Muscle of leg (tissue), 11 donors: ENCODE measurements around the gene BEND6. TPM values are rescaled to one million over a fixed set of nuclear protein-coding genes. Genes with fewer than 3 reads are reported as not detected.
"Not testable (repeated sequence)": the region's sequence is repeated elsewhere in the genome, so short reads cannot be mapped to it uniquely, and the experiment has no call there.

Experiments used
- DNase-seq: peaks from one replicate; pipeline ENCODE4 v3.0.0; 2013
- H3K27ac ChIP-seq: one replicate; pipeline ENCODE4 v1.5.1; 2013; ENCODE audit warnings: mild to moderate bottlenecking, low read length, control low read depth
- H3K27me3 ChIP-seq: one replicate; pipeline ENCODE4 v1.6.1; 2013; ENCODE audit warnings: low read length; ENCODE audit not compliant: control insufficient read depth, insufficient read depth
- H3K36me3 ChIP-seq: one replicate; pipeline ENCODE4 v1.6.1; 2013; ENCODE audit warnings: low read length; ENCODE audit not compliant: control insufficient read depth, insufficient read depth
- H3K4me1 ChIP-seq: one replicate; pipeline ENCODE4 v1.6.1; 2013; ENCODE audit warnings: low read length; ENCODE audit not compliant: control insufficient read depth, insufficient read depth
- H3K4me3 ChIP-seq: one replicate; pipeline ENCODE4 v1.5.1; 2013; ENCODE audit warnings: low read length, control low read depth
- H3K9me3 ChIP-seq: replicated peaks from 2 replicates; pipeline ENCODE4 v1.6.1; 2013; ENCODE audit warnings: low read depth, low read length; ENCODE audit not compliant: control insufficient read depth
- WGBS: methylation state at CpG from one replicate; pipeline ENCODE4 v1.1.5; 2013; ENCODE audit warnings: missing lambda C conversion rate; ENCODE audit not compliant: insufficient coverage; 5-methylcytosine and 5-hydroxymethylcytosine counted together
- polyA plus RNA-seq, 8 donors: library from polyadenylated mRNA; unstranded; fragments of 120-200 nt; gene quantifications; one replicate each; pipeline versions ENCODE4 v1.2.1 to v1.2.3, GENCODE V29; 2013; ENCODE audit warnings: inconsistent platforms in 1 of 8, low replicate concordance in 1 of 8; ENCODE audit not compliant: insufficient read length in 8 of 8, insufficient read depth in 1 of 8
- total RNA-seq: library from RNA; stranded (reverse); fragments of 120-200 nt; gene quantifications from one replicate; pipeline ENCODE4 v1.2.4, GENCODE V29; 2013

BEND6 gene
- total and polyA plus RNA-seq, 9 donors, result 0.18 to 1.6 (median 0.36) TPM

- no peaks in the 10 kb centered on the region for H3K9me3 ChIP-seq
- H3K36me3 ChIP-seq, result no peaks in the 10 kb centered on the region
- H3K27ac ChIP-seq, result no peak overlapping the region
- H3K27me3 ChIP-seq, result peaks cover 2% of the 10 kb centered on the region
- no peak overlapping the region for H3K4me3 ChIP-seq
- H3K4me1 ChIP-seq, result no peaks in the 10 kb centered on the region
- no peak for DNase-seq
- WGBS, result no CpG with 5 or more reads among the region's 2 CpGs
Observed at GRCh38 chr6:57044568-57044967, 89.7 kb downstream of the BEND6 start.

DNA sequence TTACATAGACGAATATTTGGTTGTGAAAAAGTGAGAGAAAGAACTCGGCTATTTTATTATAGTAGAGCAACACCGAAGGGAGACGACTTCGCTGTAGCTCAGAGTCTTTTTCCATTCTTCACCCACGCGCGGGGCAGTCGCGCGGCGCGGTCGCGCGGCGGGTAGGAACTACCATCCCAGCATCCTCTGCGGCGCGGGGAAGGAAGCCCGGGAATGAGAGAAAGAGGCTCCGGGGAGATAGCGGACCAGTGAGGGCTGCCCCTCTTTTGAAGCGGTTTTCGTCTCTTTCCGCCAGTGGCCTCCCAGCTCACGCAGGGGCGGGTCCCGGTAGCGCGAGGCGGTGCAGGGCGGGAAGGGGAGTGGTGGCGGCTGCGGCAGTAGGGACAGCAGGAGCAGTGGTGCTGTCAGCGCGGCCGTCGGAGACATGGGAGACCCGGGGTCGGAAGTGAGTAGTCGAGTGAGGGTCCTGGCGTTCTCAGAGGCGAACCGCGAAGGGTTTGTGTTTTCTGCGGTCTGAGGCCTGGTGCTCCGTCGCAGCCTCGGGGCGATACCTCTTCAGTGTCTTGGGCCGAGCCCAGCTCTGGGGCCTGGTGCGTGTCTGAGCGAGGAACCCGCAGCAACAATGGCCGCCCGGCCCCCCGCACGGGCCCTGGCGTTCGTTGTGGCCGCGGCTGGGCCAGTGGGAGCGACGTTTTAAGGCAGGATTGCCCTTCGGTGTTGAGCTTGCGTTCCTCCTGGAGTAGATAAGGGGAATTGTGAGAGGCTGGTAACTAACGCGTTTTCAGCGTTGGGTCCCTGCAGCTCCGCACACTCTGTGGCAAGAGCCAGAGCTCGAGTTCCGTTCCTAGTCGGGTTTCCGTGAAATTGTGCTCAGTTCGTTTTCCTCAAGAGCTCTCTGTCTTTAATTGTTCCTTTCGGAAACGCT, 91.7 kb downstream of the BEND6 start, which contains the start of gene KIAA1586:
Gene KIAA1586, plus strand, starts transcription at position 362 of the 925 bp plus-strand sequence. Its CDS starts 63 bp downstream, at position 425.
- Histone ChIP-seq H3K27ac (peak within 1 kb of the TSS; percentile 88), H3K4me3 (peak within 1 kb of the TSS; percentile 53)
- WGBS, result under 1% methylated on average over 27 of the region's 78 CpGs
- not testable (repeated sequence) for H3K27me3 ChIP-seq, H3K36me3 ChIP-seq, H3K9me3 ChIP-seq, H3K4me1 ChIP-seq
- peak; percentile 97 for DNase-seq

GRCh38 chr6:57047257-57047585, 92.3 kb downstream of the BEND6 start:
- H3K27me3 ChIP-seq, H3K4me1 ChIP-seq, DNase-seq, H3K9me3 ChIP-seq, H3K4me3 ChIP-seq, H3K36me3 ChIP-seq, H3K27ac ChIP-seq: not testable (repeated sequence)
- WGBS, result no CpG with 5 or more reads among the region's 5 CpGs

DNA sequence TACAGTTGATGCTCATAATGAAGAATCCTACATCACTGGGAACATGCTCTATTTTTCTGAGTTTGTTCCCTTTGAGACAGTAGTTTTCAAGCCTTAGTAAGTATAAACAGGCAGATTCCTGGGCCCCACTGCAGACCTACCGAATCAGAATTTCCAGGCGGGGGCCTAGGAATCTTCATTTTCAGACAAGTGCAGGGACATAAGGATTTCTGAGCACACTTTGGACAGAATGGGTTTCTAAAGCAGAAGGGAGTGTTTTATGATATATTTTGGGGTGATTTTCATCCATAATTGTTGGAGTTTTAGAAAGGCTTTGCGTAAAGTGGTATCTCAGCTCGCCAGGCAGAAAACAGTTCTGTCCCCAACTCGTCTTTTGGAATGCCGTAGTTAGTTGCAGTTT, 93.0 kb downstream of the BEND6 start:
- 88% methylated on average over 3 of the region's 6 CpGs for WGBS
- H3K36me3 ChIP-seq, H3K9me3 ChIP-seq, H3K4me3 ChIP-seq, H3K4me1 ChIP-seq, H3K27ac ChIP-seq, DNase-seq, H3K27me3 ChIP-seq: not testable (repeated sequence)

- no peak overlapping the region for H3K4me3 ChIP-seq
- H3K27ac ChIP-seq, result no peak overlapping the region
- DNase-seq, result no peak
- H3K36me3 ChIP-seq, result peaks cover 7% of the 10 kb centered on the region
- H3K9me3 ChIP-seq, result no peaks in the 10 kb centered on the region
- H3K4me1 ChIP-seq, result no peaks in the 10 kb centered on the region
- 36% methylated on average over 2 of the region's 5 CpGs for WGBS
- H3K27me3 ChIP-seq, result no peaks in the 10 kb centered on the region
Observed at GRCh38 chr6:57048577-57048976, 93.7 kb downstream of the BEND6 start.

DNA sequence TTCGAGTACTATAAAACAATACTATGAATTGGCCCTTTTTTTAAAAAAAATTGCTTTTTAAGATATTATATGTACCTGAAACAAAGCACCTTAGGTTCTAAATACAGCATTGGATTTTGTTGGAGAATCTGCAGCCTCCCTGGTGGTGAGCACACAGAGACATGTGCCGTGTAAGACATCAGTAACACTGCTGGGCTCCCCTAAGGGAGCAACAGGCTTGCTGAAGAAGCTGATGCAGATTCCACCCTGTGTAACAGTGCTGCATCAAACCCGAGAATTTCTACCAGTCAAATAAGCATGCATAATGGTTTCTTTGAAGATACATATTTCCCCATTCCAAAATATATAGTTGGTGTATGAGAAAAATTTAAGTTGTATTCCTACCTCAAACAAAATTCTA, 108.9 kb downstream of the BEND6 start:
- Histone ChIP-seq H3K4me1 (no peaks in the 10 kb centered on the region), H3K9me3 (no peaks in the 10 kb centered on the region), H3K36me3 (peaks cover 18% of the 10 kb centered on the region), H3K4me3 (no peak overlapping the region), H3K27me3 (no peaks in the 10 kb centered on the region), H3K27ac (no peak overlapping the region)
- no peak for DNase-seq
- 71% methylated on average over 1 of the region's 3 CpGs for WGBS

GRCh38 chr6:57064809-57065208, 109.9 kb downstream of the BEND6 start:
- no peaks in the 10 kb centered on the region for H3K4me1 ChIP-seq
- H3K27me3 ChIP-seq, result no peaks in the 10 kb centered on the region
- no peak overlapping the region for H3K27ac ChIP-seq
- peaks cover 18% of the 10 kb centered on the region for H3K36me3 ChIP-seq
- DNase-seq, result peak; percentile 17
- no CpG with 5 or more reads among the region's 1 CpG for WGBS
- H3K4me3 ChIP-seq, result no peak overlapping the region
- no peaks in the 10 kb centered on the region for H3K9me3 ChIP-seq

- H3K4me1 ChIP-seq, result no peaks in the 10 kb centered on the region
- no peak overlapping the region for H3K4me3 ChIP-seq
- no peak overlapping the region for H3K27ac ChIP-seq
- no peaks in the 10 kb centered on the region for H3K27me3 ChIP-seq
- peaks cover 6% of the 10 kb centered on the region for H3K36me3 ChIP-seq
- WGBS, result no CpG with 5 or more reads among the region's 1 CpG
- H3K9me3 ChIP-seq, result no peaks in the 10 kb centered on the region
- DNase-seq, result no peak
Observed at GRCh38 chr6:57068061-57068460, 113.2 kb downstream of the BEND6 start.

GRCh38 chr6:57069228-57069627, 114.3 kb downstream of the BEND6 start:
- Histone ChIP-seq H3K4me1 (no peaks in the 10 kb centered on the region), H3K4me3 (no peak overlapping the region), H3K27ac (no peak overlapping the region), H3K9me3 (no peaks in the 10 kb centered on the region), H3K36me3 (peaks cover 4% of the 10 kb centered on the region), H3K27me3 (no peaks in the 10 kb centered on the region)
- 89% methylated on average over 3 of the region's 4 CpGs for WGBS
- no peak for DNase-seq

DNA sequence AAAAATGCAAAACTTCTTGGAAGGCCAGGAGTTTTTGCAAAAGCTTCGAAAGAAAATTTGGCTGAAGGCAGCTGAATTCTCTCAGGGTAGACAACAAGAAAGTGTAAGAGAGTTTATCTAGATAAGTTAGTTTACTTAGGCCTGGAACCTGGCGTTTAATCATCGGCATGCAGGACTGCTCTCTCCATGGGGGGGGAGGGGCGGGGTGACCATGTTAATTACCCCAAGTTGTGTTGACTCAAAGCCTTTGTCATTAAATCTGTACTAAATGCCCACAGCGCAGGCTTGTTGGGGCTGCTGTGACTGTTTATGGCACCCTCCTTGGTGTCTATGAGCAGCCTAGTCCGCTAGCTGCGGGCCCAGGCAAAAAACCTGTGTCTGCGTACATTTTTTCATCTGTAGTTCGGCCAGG, 115.0 kb downstream of the BEND6 start:
- H3K36me3 ChIP-seq, result peaks cover 2% of the 10 kb centered on the region
- H3K9me3 ChIP-seq, result no peaks in the 10 kb centered on the region
- no peak overlapping the region for H3K27ac ChIP-seq
- H3K27me3 ChIP-seq, result no peaks in the 10 kb centered on the region
- no peak overlapping the region for H3K4me3 ChIP-seq
- H3K4me1 ChIP-seq, result no peaks in the 10 kb centered on the region
- DNase-seq, result no peak
- WGBS, result 89% methylated on average over 6 of the region's 9 CpGs
